ENCODE measurements around the gene RAB39A.

- TF ChIP-seq ESRRA (IDR thresholded peaks at IDR 0.05; ENCODE audit: low read length) (no peak), CHD1 (IDR thresholded peaks at IDR 0.05; ENCODE audit: low read depth, low read length) (no peak), TCF12 (IDR thresholded peaks at IDR 0.05; ENCODE audit: low read depth, low read length) (no peak), USF1 (IDR thresholded peaks at IDR 0.05; ENCODE audit: borderline replicate concordance, extremely low read length, insufficient read depth, low read depth, low read length) (no peak), CTCF (IDR thresholded peaks at IDR 0.05 in 2 of 3, conservative IDR thresholded peaks at IDR 0.05 in 1 of 3; ENCODE audit: control insufficient read depth in 2 of 3, extremely low read depth in 1 of 3, insufficient read depth in 1 of 3, low read depth in 3 of 3, low read length in 3 of 3) (no peak), FOXK2 (IDR thresholded peaks at IDR 0.05) (no peak), IKZF1 (conservative IDR thresholded peaks at IDR 0.05) (no peak), ZNF592 (IDR thresholded peaks at IDR 0.05) (no peak), KDM1A (IDR thresholded peaks at IDR 0.05; ENCODE audit: borderline replicate concordance) (no peak), CREB1 (IDR thresholded peaks at IDR 0.05; ENCODE audit: low read depth) (no peak)
Observed at GRCh38 chr11:107953446-107953845, 25.2 kb downstream of the RAB39A start.
